Stimulated activated CD8-positive, alpha-beta memory T cell treated with anti-CD3 and anti-CD28 coated beads, Interleukin-4, amount 100 ng/mL, for 1 hour (primary cell): ENCODE data around the gene SPG11.
A peak's percentile ranks its signal among the peaks of the same experiment; 100 is the strongest.

Experiments used
- DNase-seq, 2 donors: peaks; one replicate each; pipeline ENCODE4 v3.0.0-alpha.2; 2020; ENCODE audit warnings: low read depth in 2 of 2, low spot score in 1 of 2

Gene SPG11

GRCh38 chr15:44620081-44620480 is 43.4 kb downstream of the SPG11 start:
- DNase-seq, result no peak

GRCh38 chr15:44616974-44617373 is 46.5 kb downstream of the SPG11 start:
- no peak for DNase-seq

- no peak for DNase-seq
These were observed 56.7 kb downstream of the SPG11 start for GRCh38 chr15:44606740-44607139.

DNA sequence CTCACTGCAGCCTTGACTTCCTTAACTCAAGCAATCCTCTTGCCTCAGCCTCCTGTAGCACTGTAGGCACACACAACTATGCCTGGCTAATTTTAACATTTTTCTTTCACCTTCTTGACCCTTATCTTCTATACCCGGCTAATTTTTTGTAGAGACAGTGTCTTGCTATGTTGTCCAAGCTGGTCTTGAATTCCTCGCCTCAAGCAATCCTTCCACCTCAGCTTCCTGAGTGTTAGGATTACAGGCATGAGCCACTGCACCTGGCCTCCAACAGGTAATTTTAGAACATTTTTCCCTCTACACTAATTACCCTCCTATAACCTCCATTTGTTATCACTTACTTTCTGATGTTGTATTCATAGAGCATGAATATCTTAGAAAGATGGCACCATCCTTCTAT is 60.3 kb downstream of the SPG11 start:
- DNase-seq, result no peak

DNA sequence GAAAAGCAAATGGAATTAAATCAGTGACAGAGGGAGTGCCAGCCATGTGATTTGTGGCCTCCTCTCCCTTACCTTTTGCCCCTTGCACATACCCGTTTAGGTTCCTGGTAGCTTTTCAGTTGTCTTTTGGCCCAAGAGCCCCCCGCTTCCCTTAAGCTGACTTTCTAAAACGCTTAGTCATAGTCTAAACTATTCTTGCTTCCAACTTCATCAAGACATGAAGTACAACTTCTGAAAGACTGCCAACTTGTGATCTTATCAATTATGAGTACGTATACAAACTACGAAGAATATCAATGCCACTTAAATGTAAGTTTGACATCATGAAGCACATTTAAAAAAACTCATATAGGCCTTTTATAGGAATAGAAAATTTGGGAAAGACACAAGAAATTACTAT is 64.6 kb downstream of the SPG11 start:
- DNase-seq, result no peak

DNA sequence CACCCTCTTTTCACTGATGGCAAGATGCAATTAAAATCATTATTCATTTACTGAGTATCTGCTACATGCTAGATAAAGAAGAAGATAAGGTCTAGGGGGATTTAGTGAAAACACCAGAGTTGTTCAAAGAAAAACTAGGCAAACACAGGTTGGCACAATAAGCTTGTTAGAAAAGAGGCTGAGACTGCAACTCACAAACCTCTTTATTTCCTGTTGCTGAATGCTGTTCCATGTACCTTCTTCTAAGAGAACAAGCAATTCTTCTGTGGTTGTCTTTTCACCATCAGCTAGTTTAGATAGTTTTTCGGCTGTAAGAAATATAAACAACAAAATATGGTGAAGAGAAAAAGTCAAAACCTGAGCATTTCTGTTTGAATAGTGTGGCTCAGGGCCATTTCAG is 65.4 kb downstream of the SPG11 start:
- no peak for DNase-seq

GRCh38 chr15:44596511-44597010 is 66.9 kb downstream of the SPG11 start:
- no peak for DNase-seq

DNA sequence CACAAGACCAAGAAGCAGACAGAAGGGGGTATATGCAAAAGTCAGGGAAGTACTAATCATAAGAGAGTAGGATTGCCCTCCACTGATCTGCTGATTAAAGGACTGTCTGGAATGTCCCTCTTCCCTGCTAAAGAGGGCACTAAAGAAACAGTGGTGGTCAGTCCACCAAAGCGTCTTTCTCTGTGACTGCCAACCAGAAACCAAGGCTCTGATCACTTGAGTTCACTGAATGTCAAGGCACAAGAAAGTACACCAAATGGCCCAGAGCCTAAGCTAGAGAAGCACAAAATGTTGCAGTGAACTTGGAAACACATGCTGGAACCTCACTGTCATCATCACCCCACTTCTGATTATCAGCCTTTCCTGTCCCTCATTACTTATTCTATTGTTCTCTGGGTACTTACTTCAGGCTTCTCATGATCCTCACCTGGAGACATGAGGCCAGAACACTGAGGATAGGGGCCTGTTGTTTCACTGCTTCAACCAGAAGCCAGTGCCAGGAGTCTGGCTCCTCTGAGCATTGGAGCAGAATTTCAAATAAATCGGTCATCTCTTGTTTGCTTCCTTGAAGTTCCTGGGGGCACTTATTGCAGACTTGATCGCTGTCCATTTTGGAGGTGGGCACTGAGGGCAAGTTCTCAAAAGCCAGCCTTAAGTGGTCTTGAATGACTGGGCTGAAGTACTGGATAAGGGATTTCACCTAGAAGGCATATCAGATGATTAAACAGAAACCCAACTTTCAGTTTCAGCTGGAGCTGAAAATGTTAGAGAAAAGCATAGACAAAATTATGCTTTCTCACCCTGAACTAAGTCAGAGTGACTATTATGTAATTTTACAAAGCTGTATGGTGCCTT is 67.6 kb downstream of the SPG11 start:
- DNase-seq, result no peak

- no peak for DNase-seq
These were observed 68.2 kb downstream of the SPG11 start for GRCh38 chr15:44595246-44595645.

GRCh38 chr15:44593042-44593736 is 70.3 kb downstream of the SPG11 start:
- DNase-seq, result no peak

DNA sequence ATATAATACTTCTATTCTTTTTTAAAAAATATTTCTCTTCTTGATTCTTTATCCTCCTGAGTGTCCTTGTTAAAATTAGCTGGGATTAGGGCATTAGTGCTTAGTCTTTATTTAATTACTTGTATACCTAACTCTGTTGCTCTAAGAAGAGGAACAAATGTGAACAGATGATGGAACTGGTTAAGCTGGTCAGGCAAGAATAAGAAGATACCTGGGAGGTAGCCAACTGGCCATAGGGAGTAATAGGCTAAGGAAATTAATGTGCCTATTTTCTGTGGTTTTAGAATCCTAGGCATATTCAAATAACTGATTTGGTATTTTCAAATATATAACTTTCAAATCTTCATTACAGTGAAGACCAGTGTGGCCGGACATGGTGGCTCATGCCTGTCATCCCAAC is 72.1 kb downstream of the SPG11 start:
- no peak for DNase-seq

GRCh38 chr15:44588541-44588940 is 74.9 kb downstream of the SPG11 start:
- DNase-seq, result no peak

DNA sequence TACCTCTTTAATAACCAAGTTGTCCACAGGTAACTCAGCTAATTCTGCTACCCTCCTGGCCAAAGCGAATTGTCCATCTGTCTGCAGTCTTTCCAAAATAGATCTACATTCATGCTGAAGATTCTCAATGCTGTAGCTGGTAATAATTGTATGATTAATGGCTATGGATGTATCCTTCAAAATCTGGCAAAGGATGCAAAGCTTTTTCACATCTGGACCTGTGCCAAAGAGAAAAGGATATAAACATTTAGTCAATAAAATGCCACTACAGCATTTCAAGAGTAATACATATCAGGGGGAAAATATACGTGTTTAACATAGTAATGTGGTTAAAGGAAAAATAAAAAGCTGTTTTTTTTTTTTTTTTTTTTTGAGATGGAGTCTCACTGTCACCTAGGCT is 77.8 kb downstream of the SPG11 start:
- DNase-seq, result no peak

GRCh38 chr15:44584162-44584749 is 79.2 kb downstream of the SPG11 start:
- peak in 1 of 2 donors; percentile 29 for DNase-seq

DNA sequence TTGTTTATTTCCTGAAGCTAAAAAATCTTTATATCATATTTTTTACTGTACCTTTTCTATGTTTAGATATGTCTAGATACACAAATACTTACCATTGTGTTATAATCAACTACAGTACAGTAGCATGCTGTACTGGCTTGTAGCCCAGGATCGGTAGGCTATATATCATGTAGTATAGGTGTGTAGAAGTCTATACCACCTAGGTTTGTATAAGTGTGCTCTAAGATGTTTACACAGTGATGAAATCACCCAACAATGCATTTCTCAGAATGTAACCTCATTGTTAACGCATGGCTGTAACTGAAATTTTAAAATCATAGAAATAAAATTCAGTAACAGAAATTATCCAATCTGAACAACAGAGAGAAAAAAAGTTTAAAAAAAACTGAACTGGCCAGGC is 83.4 kb downstream of the SPG11 start:
- DNase-seq, result no peak

- no peak for DNase-seq
These were observed 88.7 kb downstream of the SPG11 start for GRCh38 chr15:44574734-44575133.

- DNase-seq, result no peak
These were observed 90.1 kb downstream of the SPG11 start for GRCh38 chr15:44573386-44573785.

DNA sequence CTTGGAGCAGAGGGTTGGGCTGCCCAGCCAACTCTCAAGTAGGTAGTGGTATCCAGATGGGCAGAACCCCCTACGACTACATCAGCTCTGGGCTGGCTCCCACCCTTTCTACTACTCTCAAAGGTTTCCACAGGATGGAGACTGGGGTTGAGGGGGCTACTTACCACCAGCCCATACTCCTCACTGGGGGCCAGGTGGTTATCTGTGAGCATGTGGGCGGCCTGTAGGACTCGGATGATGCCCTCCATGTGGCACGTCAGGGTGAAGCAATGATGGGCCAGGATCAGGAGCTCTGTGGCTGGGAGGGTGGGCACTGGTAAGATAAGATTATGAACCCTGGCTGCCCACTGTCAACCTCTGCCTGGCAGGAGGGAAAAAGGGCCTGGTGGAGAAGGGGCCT is 93.1 kb downstream of the SPG11 start:
- DNase-seq, result no peak

DNA sequence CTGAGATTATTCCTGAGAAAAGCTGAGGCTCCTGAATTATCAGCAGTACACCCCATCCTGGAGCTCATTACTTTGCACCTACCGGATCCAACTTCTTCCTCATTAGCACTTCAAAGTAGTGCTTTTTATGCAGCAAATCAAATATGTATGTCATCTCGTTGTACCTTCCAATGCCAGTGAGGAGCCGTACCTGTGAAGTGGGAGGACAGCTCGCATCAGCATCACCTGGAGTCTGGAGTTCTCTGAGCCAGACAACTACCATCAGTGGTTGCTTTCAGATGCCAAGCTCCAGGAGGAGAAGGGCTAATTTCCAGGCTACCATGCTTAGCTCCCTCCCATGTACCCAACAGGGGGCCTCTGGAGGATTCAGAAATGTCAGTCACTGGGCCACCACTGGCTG is 94.1 kb downstream of the SPG11 start:
- DNase-seq, result no peak

DNA sequence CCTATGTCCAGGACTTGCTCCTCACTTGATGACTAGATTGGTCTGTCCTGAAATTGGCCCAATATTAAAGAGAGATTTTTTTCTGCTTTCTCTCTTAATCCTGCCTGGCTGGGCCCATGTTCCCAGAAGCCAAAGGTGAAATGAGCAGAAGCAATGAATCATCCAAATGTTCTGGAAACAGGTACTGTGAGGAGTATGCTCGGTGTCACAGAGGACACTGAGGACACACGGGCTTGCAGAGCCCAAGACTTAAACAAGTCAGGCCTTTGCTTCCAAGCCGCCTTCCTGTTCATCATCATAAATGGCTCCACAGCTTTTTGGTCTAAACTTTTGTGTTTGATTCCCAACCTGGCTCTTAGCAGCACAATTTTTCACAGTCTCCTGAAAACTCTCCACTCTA is 95.1 kb downstream of the SPG11 start:
- no peak for DNase-seq

DNA sequence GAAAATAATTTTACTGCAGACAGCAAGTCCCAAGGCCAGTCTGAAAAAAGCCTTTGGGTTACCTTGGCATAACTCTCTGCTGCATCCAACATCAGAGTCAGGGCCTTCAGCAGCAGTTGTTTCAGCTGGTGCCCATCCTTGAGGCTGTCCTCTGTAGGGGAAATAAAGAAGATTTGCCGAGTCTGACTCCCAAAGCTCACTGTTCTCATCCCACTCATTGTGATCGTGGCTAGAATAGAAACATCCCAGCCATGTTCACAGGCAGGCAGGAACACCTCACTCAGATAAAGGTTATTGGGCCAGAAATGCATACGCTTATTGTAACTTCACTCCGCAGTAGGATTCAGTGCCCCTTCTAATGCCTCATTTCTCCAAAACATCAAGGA is 97.3 kb downstream of the SPG11 start:
- DNase-seq, result no peak
